ENCODE results near the gene LBH.

Gene LBH

DNA sequence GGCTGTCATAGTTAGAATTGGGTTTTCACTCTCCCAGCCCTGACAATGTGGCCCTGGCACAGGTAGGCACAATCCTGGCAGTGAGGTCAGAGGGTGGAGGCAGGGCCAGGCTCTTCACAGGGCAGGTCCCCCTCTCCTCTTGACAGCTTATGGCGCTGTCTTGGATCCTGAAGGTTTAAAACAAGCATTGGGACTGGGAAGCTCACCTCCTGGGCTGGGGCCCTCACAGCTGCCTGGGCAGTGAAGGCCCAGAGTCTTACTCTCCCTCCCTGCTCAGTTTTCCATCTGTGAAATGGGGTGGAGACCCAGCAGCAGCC lies 23.3 kb downstream of the LBH start:
- Histone ChIP-seq H3K9ac (ENCODE audit: low read depth, low read length) (no peak overlapping the region), H3K9me3 (ENCODE audit: control insufficient read depth, insufficient read depth, low read length) (no peaks in the 10 kb centered on the region), H3K36me3 (ENCODE audit: control insufficient read depth, insufficient read depth, low read length) (peaks cover 14% of the 10 kb centered on the region), H3K27me3 (ENCODE audit: control insufficient read depth, insufficient read depth, low read length) (no peaks in the 10 kb centered on the region), H3K4me3 (ENCODE audit: low read depth, low read length) (no peak overlapping the region), H3K4me1 (ENCODE audit: control insufficient read depth, insufficient read depth, low read length) (no peaks in the 10 kb centered on the region)

DNA sequence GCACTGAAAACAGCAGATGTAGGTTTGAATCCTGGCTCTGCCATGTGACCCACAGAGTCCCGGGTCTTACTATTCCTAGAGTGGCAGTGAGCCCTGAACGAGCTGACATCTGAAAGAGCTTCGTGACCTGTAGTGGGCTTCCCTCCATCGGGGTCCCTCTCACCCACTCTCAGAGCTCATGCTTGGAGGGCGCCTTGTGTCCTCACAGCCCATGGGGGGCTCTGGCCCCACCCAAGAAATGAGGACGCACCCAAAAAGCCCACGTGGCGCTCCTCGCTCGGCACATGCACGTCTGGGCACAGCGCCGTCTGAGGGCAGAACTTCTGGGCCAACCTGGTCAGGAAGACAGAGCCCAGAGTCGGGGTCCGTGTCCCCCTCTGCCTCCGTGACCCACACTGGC lies 23.7 kb downstream of the LBH start:
- Histone ChIP-seq H3K4me1 (ENCODE audit: control insufficient read depth, insufficient read depth, low read length) (no peaks in the 10 kb centered on the region), H3K27me3 (ENCODE audit: control insufficient read depth, insufficient read depth, low read length) (no peaks in the 10 kb centered on the region), H3K36me3 (ENCODE audit: control insufficient read depth, insufficient read depth, low read length) (peaks cover 14% of the 10 kb centered on the region), H3K9ac (ENCODE audit: low read depth, low read length) (no peak overlapping the region), H3K4me3 (ENCODE audit: low read depth, low read length) (no peak overlapping the region), H3K9me3 (ENCODE audit: control insufficient read depth, insufficient read depth, low read length) (no peaks in the 10 kb centered on the region)

DNA sequence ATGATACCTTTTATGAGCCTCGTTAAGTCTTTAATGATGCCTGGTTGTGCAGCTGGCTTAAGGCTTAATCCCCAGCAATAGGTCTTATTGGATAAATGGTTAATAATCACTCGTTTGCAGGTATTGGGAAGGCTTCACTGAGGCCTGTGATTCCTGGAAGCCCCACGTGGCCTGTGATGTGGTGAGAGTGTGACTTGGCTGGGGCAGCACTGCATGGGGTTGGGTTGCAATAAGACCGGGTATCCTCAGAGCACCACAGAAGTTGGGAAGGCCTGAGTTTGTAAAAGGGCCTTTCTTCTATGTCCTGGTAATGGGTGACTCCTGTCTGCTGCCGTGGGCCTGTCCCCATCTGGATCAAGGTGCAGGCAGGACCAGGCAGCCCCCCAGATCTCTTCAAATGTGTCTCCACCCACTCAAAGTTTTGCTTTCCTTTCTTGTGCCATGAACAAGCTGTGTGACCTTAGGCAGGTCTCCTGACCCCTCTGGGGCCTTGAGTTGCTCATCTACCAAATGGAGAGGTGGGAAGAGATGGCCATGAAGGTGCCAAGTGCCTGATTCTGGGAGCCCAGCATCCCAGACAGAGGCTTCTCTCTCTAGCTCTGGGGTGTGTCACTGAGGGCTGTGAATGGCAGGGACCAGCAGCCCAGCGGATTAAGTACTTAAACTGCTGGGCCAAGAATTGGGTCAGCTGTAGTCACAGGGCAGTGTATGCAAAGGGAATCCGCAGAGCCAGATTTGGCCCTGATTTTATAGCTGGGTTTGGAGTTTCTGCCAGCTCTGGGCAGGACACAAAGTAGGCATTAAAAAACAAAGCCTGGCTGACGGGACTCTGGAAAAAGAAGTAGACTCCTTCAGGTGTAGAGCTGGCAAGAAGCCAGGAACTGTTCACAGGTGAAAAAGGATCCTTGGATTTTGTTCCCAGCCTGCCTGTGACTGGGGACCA lies 24.4 kb downstream of the LBH start:
- Histone ChIP-seq H3K4me1 (ENCODE audit: control insufficient read depth, insufficient read depth, low read length) (no peaks in the 10 kb centered on the region), H3K36me3 (ENCODE audit: control insufficient read depth, insufficient read depth, low read length) (peaks cover 14% of the 10 kb centered on the region), H3K27me3 (ENCODE audit: control insufficient read depth, insufficient read depth, low read length) (no peaks in the 10 kb centered on the region), H3K4me3 (ENCODE audit: low read depth, low read length) (no peak overlapping the region), H3K9me3 (ENCODE audit: control insufficient read depth, insufficient read depth, low read length) (no peaks in the 10 kb centered on the region), H3K9ac (ENCODE audit: low read depth, low read length) (no peak overlapping the region)

DNA sequence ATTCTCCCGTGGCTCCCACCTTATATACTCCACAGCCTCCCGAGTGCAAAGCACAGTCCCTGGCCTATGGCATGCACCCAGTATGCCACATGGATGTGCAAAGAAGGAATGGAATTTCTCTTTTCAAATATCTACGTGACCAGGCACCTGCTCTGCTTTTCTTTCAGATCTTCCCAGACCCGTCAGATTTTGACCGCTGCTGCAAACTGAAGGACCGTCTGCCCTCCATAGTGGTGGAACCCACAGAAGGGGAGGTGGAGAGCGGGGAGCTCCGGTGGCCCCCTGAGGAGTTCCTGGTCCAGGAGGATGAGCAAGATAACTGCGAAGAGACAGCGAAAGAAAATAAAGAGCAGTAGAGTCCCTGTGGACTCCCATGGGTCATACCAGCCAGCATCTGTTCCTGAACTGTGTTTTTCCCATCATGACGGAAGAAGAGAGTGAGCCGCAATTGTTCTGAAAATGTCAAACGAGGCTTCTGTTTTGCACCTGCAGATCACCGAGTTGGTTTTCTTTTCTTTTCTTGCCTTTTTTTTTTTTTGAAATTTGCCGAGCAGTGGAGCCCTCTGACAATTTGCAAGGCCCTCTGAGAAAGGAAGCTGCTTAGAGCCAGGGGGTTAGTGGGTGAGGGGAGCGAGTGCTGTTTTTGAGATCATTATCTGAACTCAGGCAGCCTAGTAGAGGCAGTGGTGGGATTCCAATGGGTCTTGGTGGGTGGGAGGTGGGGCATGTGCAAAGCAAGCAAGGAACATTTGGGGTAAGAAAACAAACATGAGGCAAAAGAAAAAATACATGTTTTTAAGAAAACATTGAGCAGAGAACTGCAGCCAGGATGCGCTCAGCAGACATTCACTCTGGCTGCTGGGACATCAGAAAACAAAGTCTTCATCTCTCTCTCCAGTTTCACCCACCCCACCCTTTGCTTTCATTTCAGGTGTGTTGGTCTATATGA lies 26.2 kb downstream of the LBH start:
- no peaks in the 10 kb centered on the region for H3K4me1 ChIP-seq (ENCODE audit: control insufficient read depth, insufficient read depth, low read length)
- H3K36me3 ChIP-seq (ENCODE audit: control insufficient read depth, insufficient read depth, low read length): peaks cover 14% of the 10 kb centered on the region

DNA sequence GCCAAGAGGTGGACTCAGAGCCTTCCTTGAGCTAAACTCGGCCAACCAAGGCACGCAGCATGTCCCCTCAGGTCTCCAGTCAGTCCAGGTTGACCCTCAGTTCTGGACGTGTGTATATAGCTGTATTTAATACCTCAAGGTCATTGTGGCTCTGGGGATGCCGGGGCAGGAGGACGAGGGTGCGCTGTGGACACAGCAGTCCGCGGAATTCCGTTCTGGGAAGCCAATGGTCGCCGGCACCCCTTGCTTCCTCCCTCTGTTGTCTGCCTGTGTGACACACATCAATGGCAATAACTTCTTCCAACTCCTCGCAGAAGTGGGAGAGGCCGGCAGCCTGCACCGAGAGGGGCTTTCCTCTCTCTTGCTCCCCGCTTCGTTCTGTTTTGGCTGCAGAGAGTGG lies 27.7 kb downstream of the LBH start:
- Histone ChIP-seq H3K9ac (ENCODE audit: low read depth, low read length) (no peak overlapping the region), H3K4me3 (ENCODE audit: low read depth, low read length) (no peak overlapping the region), H3K9me3 (ENCODE audit: control insufficient read depth, insufficient read depth, low read length) (no peaks in the 10 kb centered on the region), H3K27me3 (ENCODE audit: control insufficient read depth, insufficient read depth, low read length) (no peaks in the 10 kb centered on the region), H3K4me1 (ENCODE audit: control insufficient read depth, insufficient read depth, low read length) (no peaks in the 10 kb centered on the region), H3K36me3 (ENCODE audit: control insufficient read depth, insufficient read depth, low read length) (peaks cover 14% of the 10 kb centered on the region)

More for the DNA sequence above, 26.2 kb downstream of the LBH start:
- Histone ChIP-seq H3K9ac (ENCODE audit: low read depth, low read length) (no peak overlapping the region), H3K9me3 (ENCODE audit: control insufficient read depth, insufficient read depth, low read length) (no peaks in the 10 kb centered on the region), H3K4me3 (ENCODE audit: low read depth, low read length) (no peak overlapping the region), H3K27me3 (ENCODE audit: control insufficient read depth, insufficient read depth, low read length) (no peaks in the 10 kb centered on the region)

DNA sequence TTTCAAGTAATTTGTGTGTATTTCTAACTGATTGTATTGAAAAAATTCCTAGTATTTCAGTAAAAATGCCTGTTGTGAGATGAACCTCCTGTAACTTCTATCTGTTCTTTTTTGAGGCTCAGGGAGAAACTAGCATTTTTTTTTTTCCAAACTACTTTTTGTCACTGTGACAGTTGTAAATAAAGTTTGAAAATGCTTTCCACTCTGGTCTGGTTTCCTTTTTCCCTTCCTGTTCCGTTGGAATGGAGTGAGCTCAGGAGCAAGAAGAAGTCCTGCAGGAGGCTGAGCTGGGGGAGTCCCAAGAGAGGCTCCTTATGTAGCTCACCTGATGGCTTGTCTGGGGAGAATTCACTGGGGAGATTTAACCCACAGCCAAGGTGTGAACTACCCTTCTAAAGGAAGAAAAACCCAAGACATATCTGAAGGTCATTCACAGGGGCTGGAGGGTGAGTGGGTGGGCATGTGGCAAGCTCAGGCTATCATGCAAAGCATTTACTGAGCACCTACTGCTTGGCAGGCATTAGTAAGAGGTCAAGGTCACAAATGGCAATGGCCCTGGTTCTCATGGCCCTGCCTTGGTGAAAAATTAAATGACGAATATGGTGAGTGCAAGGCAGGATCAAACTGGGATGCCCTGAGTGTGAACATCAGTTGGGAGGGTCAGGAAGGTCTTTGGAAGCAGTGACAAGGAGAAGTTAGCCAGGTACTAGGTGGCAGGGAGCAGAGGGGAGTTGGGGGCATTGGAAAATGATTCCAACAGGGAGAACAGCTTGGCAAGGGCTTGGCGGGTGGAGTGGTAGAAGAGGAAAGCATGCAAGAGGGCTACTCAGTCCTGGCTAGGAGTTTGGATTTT lies 28.7 kb downstream of the LBH start:
- Histone ChIP-seq H3K4me3 (ENCODE audit: low read depth, low read length) (no peak overlapping the region), H3K4me1 (ENCODE audit: control insufficient read depth, insufficient read depth, low read length) (no peaks in the 10 kb centered on the region), H3K9ac (ENCODE audit: low read depth, low read length) (no peak overlapping the region), H3K36me3 (ENCODE audit: control insufficient read depth, insufficient read depth, low read length) (peaks cover 14% of the 10 kb centered on the region), H3K9me3 (ENCODE audit: control insufficient read depth, insufficient read depth, low read length) (no peaks in the 10 kb centered on the region), H3K27me3 (ENCODE audit: control insufficient read depth, insufficient read depth, low read length) (no peaks in the 10 kb centered on the region)

DNA sequence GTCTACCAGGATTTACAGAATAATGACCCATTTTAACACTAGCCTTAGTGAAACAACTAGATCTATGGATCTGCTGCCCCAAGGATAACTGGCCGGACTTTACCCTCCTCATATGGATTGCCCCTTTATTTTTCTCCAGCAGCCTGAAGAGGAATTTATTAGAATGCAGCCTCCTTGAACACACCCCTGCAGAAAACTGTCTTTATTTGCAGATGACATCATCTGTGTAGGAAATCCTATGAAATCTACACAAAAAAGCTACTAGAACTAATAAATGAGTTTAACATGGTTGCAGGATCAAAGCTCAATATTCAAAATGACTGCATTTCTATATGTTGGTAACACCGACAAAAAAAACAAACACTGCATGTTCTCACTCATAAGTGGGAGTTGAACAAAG lies 29.6 kb downstream of the LBH start:
- H3K36me3 ChIP-seq (ENCODE audit: control insufficient read depth, insufficient read depth, low read length): peaks cover 14% of the 10 kb centered on the region
- no peak overlapping the region for H3K4me3 ChIP-seq (ENCODE audit: low read depth, low read length)
- H3K4me1 ChIP-seq (ENCODE audit: control insufficient read depth, insufficient read depth, low read length): no peaks in the 10 kb centered on the region
- no peak overlapping the region for H3K9ac ChIP-seq (ENCODE audit: low read depth, low read length)
- H3K27me3 ChIP-seq (ENCODE audit: control insufficient read depth, insufficient read depth, low read length): no peaks in the 10 kb centered on the region
- no peaks in the 10 kb centered on the region for H3K9me3 ChIP-seq (ENCODE audit: control insufficient read depth, insufficient read depth, low read length)

DNA sequence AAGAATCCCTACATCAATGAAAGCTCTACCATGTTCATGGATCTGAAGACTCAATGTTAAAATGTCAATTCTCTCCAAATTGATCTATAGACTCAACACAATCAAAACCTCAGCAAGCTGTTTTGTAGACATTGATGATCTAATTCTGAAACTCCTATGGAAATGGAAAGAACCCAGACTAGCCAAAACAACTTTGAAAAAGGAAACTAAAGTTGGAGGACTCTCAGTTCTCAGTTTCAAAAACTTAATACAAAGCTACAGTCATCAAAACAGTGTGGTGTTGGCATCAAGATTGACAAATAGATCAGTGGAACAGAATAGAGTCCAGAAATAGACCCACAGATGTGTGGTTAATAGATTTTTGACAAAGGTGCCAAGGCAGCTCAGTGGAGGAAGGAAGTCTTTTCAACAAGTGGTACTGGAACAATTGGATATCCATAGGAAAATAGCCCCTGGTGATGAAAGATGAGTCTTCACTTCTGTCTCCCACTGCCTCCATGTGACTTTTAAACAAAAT lies 30.4 kb downstream of the LBH start:
- Histone ChIP-seq H3K9me3 (ENCODE audit: control insufficient read depth, insufficient read depth, low read length) (no peaks in the 10 kb centered on the region), H3K36me3 (ENCODE audit: control insufficient read depth, insufficient read depth, low read length) (peaks cover 12% of the 10 kb centered on the region), H3K4me1 (ENCODE audit: control insufficient read depth, insufficient read depth, low read length) (peaks cover 2% of the 10 kb centered on the region), H3K27me3 (ENCODE audit: control insufficient read depth, insufficient read depth, low read length) (no peaks in the 10 kb centered on the region), H3K4me3 (ENCODE audit: low read depth, low read length) (no peak overlapping the region), H3K9ac (ENCODE audit: low read depth, low read length) (no peak overlapping the region)

DNA sequence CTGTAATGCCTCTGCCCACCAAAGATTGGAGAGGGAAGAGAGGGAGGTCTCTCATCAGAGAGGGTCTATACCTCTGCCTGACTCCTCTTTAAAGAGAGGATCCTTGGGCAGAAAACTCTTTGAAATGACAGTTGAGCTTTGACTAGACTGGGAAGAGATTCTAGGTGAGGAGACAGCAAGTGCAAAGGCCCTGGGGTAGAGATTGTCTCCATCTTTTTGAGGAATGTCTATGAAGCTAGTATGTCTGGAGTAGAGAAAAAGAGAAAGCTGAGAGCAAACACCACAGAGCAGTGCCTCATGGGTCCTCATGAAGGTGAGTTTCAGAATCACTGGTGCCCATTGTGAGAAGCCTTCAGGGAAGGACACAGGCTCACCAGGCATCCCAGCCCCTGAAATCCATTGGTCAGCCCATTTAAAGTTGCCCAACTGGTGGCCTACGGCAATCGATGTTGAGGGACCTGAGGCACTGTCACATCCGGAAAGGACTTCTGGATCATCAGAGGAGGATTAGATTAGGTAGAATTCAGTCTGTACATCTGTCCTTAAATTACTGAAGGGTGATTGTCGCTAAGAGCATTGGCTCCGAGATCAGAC lies 31.5 kb downstream of the LBH start:
- peaks cover 12% of the 10 kb centered on the region for H3K36me3 ChIP-seq (ENCODE audit: control insufficient read depth, insufficient read depth, low read length)

DNA sequence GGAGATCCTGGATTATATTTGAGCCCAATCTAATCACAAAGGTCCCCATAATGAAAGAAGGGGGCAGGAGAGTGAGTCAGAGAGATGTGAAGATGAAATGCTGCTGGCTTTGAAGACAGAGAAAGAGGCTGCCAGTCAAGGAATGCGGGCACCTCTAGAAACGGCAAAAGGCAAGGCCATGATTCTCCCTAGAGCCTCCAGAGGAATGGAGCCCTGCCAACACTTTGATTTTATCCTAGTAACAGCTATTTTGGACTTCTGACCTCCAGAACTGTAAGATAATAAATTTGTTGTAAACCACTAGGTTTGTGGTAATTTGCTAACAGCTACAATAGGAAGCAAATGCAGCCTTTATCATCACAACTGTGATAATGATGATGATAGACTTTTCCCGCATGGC lies 32.9 kb downstream of the LBH start:
- Histone ChIP-seq H3K9ac (ENCODE audit: low read depth, low read length) (no peak overlapping the region), H3K4me1 (ENCODE audit: control insufficient read depth, insufficient read depth, low read length) (peaks cover 5% of the 10 kb centered on the region), H3K9me3 (ENCODE audit: control insufficient read depth, insufficient read depth, low read length) (no peaks in the 10 kb centered on the region), H3K27me3 (ENCODE audit: control insufficient read depth, insufficient read depth, low read length) (no peaks in the 10 kb centered on the region), H3K36me3 (ENCODE audit: control insufficient read depth, insufficient read depth, low read length) (peaks cover under 1% of the 10 kb centered on the region), H3K4me3 (ENCODE audit: low read depth, low read length) (no peak overlapping the region)

More for the DNA sequence above, 31.5 kb downstream of the LBH start:
- Histone ChIP-seq H3K4me3 (ENCODE audit: low read depth, low read length) (no peak overlapping the region), H3K9me3 (ENCODE audit: control insufficient read depth, insufficient read depth, low read length) (no peaks in the 10 kb centered on the region), H3K4me1 (ENCODE audit: control insufficient read depth, insufficient read depth, low read length) (peaks cover 2% of the 10 kb centered on the region), H3K9ac (ENCODE audit: low read depth, low read length) (no peak overlapping the region), H3K27me3 (ENCODE audit: control insufficient read depth, insufficient read depth, low read length) (no peaks in the 10 kb centered on the region)

Measured in iPS-15b (cell line).